Esophagus muscularis mucosa (tissue), 4 donors: Measurements from ENCODE around the gene BAHCC1.

Experiments used
- EP300 ChIP-seq: sonication (generic); formaldehyde crosslinking; IDR thresholded peaks from one replicate; pipeline ENCODE4 v1.6.1; 2017; ENCODE audit warnings: antibody characterized with exemption
- POLR2AphosphoS5 ChIP-seq, 2 donors: sonication (generic); formaldehyde crosslinking; IDR thresholded peaks; one replicate each; pipeline ENCODE4 v1.6.1; 2017; ENCODE audit warnings: antibody characterized with exemption in 2 of 2
- TF ChIP-seq, protein P1 (sequence below), 3 experiments: fragments of 200-600 bp in 2 of 3; fragments of 450-650 bp in 1 of 3; sonication (generic) in 2 of 3; IDR thresholded peaks; one replicate each; pipeline ENCODE4 v1.5.1; 2017 to 2019; ENCODE audit warnings: antibody characterized with exemption in 3 of 3, mild to moderate bottlenecking in 2 of 3, moderate library complexity in 1 of 3

DNA sequence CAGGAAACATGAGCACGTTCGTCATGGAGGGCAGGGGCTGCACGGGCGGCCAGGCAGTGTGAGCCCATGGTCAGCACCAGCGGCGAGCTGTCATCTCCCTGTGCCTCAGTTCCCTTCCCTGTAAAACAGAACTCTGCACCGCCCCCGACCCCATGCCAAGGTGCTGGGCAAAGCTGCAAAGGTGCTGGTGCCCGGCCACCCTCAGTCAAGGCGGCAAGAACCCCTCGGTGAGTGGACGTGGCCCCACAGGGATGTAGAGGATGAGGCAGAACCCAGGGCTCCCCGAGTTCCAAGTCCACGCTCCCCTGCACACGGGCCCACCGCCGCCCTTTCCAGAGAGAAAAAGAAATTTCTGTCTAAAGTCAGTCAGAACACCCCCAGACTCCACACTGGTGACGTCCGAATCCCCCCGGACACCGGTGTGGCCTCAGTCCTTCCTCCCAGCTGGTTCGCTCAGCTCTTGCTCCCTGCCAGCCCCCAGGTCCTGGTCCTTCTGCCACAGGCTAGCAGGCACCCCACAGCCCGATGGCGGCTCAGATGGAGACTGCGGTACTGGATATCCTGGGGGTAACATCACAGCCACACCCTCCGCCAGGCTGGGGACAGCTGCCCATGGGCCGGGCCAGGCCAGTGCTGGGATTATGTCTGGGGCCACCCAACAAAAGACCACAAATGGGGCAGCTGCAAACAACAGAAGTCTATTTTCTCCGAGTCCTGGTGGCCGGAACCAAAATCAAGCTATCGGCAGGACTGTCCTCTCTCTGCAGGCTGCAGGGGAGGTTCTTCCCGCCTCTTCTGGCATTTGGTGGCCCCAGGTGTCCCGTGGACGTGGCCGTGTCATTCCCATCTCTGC lies 14.4 kb upstream of the BAHCC1 start:
- TF ChIP-seq POLR2AphosphoS5 (IDR thresholded peaks at IDR 0.05) = no peak
- TF ChIP-seq, protein P1, sequence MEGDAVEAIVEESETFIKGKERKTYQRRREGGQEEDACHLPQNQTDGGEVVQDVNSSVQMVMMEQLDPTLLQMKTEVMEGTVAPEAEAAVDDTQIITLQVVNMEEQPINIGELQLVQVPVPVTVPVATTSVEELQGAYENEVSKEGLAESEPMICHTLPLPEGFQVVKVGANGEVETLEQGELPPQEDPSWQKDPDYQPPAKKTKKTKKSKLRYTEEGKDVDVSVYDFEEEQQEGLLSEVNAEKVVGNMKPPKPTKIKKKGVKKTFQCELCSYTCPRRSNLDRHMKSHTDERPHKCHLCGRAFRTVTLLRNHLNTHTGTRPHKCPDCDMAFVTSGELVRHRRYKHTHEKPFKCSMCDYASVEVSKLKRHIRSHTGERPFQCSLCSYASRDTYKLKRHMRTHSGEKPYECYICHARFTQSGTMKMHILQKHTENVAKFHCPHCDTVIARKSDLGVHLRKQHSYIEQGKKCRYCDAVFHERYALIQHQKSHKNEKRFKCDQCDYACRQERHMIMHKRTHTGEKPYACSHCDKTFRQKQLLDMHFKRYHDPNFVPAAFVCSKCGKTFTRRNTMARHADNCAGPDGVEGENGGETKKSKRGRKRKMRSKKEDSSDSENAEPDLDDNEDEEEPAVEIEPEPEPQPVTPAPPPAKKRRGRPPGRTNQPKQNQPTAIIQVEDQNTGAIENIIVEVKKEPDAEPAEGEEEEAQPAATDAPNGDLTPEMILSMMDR (IDR thresholded peaks at IDR 0.05) = no peak
- no peak for TF ChIP-seq EP300
